Renal pelvis (tissue), 4 donors: Measurements from ENCODE around the gene ZNF837. TPM values are rescaled to one million over a fixed set of nuclear protein-coding genes. Genes with fewer than 3 reads are reported as not detected.

Experiments
- DNase-seq: peaks from one replicate; pipeline ENCODE4 v3.0.0-alpha.2; 2013
- polyA plus RNA-seq, 3 donors: library from polyadenylated mRNA; unstranded; fragments of 120-200 nt; gene quantifications; one replicate each; pipeline ENCODE4 v1.2.1, GENCODE V29; 2013; ENCODE audit not compliant: insufficient read length in 3 of 3

Gene ZNF837
- polyA plus RNA-seq, 3 donors = 5.6 to 6.2 (median 5.8) TPM

DNA sequence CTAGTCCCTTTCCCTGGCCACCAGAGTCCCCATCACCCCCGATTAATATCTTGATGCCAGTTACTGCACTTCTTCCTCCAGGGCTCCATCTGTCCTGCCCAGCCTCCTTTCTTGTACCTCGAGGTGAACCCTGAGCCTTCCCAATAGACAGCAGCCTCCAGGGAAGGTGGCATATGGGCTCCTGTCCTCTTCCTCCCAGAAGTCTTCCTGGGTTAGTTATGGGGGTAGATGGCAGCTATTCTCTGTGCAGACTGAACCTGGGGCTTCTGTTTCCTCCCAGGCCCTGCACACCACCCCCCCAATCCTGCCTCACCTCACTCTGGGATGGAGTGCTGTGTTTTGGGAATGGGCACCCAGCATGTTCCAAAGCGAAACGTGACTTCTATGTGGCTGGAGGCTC lies 17.3 kb upstream of the ZNF837 start:
- DNase-seq = no peak

DNA sequence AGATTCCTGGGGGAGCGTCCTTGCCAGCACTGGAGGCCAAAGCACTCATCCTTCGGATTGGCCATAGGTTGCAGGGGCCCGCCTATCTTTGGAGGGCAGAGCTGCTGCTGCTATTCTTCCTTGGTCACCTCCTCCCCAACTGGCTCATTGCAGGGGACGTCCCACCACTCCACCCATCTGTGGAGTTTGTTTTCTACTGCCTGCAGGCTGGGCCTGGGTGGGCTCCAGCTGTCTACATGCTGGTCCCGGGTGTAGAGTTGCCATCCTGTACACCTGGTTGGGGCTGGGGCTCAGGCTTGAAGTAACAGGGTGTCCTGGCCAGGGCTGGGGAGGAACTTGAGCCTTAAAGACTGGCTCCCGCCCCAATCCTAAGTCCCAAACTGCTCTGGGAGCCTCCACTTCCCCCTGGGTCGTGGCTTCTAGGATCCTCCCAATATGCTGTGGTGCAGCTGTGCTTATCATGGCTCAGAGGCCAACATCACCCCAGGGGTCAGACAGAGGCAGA lies 16.8 kb upstream of the ZNF837 start:
- DNase-seq = no peak

DNA sequence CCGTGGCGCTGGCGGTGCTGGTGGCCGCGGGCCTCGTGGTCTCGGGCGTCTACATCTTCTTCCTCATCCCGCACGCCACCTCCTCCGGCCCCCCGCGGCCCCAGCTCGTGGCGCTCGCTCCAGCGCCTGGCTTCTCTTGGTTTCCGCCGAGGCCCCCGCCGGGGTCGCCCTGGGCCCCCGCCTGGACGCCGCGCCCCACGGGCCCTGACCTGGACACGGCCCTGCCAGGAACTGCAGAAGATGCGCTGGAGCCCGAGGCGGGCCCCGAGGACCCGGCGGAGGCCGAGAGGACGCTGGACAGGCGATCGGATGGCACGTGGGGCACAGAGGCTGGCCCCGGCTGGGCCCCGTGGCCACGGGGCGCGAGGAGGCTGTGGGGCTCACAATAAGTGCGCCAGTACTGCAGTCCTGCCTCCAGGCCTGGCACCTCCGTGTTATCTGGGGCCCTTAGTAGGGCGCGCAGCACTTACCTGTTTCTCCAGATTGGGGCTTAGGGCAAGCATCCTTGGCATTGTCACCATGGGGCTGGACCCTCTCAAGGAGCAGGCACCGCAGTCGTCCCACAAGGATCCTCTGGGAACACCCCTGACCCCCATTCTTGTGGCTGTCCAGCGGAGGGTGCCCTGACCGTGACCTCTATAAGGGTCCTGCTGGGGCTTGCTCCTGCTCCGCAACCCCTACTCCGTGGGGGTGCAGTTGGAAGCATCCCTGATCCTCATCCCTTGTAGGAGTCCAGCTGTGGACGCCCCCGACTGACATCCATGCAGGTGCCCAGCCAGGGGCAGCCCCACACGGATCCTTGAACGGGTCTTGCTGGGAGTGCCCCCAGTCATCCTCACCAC lies 16.1 kb upstream of the ZNF837 start:
- DNase-seq = no peak

DNA sequence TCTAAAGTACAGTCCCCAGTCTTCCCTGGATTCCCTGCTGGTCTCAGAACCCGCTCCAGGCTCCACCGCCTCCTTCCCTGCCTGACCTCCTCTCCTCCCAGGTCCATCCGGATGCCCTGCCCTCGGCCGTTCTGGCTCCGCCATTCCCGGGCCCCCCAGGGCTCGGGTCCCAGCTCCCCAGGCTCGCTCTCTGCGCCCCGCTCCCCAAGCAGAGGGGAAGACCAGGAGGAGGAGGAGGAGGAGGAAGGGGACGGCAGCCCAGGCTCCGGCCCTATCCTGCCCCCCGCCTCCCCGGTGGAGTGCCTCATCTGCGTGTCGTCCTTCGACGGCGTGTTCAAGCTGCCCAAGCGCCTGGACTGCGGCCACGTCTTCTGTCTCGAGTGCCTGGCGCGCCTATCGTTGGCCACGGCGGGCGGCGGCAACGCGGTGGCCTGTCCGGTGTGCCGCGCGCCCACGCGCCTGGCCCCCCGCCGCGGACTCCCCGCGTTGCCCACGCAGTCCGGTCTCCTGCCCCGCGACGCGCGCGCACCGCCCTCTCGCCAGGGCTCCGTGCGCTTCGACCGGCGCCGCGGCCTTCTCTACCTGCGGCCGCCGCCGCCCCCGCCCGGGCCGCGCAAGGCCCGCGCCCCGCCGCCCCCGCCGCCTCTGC lies 15.3 kb upstream of the ZNF837 start:
- DNase-seq = no peak

DNA sequence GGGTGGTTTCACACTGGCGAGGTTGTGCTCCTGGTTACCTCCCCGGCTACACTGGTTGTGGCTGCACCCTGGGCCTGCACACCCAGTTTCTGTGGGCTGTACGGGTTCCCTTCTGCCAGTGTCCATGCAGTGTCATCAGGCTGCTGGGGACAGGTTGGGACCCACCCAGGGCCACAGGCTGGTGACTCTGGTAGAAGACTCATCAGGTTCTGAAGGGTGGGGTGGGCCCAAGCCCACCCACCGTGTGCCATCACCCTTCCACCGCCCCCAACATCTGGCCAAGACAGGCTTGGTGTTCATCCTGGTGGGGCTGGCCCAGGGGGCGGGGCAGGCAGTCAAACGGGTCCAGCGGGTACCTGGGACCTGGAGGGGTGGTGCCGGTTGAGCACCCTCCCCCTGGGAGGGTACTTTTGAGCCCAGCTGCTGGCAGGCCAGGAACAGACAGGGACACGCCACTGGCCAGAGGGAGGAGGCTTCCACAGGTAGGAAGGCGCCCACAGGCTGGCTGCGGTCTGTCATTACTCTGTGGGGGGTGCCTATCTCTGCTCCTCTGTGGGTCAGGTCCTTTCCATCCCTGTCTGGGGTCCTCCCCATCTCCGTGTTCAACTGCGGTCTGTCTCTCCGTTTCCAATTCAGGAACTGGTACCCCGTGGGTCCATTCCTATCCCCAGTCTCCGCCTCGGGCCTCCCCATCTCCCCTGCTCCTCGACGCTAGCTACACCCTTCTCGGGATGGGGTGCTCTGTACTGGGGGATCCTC lies 14.6 kb upstream of the ZNF837 start, which contains the start of gene RNF225:
Gene RNF225 (plus strand): TSS at position 437 of the 759 bp plus-strand sequence. CDS start 434 bp downstream, outside the sequence.
- DNase-seq = no peak

DNA sequence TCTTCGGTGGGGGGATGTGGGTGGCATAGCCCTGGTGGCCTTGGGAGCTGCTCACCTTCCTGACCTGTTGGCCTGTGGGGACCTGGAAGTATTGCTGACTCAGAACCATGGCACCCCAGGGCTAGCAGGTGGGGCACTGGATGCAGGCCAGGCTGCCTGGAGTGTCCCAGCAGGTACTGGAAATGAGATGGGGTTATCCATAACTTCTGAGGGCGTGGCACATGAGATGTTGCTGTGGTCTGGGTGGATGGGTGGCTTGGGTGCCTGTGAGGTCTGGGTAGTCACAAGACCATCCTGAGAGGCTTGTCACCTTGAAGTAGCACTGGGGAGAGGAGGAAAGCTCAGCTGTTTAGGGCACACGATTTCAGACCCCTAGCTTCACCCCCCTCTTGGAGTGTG lies 14.0 kb upstream of the ZNF837 start:
- no peak for DNase-seq

DNA sequence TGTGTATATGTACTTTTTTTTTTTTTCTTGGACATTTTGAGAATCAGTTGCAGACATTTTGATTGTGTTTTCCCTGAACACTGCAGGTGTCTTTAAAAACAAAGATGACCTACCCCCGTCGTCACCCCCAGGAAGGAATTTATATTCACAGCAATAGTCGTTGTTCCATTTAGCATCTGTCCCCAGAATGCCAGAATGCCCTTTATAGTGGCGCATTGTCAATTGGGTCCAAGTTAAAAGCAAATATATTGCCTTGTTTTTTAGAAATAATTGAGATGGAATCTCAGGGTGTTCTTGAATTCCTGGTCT lies 12.8 kb upstream of the ZNF837 start:
- no peak for DNase-seq

DNA sequence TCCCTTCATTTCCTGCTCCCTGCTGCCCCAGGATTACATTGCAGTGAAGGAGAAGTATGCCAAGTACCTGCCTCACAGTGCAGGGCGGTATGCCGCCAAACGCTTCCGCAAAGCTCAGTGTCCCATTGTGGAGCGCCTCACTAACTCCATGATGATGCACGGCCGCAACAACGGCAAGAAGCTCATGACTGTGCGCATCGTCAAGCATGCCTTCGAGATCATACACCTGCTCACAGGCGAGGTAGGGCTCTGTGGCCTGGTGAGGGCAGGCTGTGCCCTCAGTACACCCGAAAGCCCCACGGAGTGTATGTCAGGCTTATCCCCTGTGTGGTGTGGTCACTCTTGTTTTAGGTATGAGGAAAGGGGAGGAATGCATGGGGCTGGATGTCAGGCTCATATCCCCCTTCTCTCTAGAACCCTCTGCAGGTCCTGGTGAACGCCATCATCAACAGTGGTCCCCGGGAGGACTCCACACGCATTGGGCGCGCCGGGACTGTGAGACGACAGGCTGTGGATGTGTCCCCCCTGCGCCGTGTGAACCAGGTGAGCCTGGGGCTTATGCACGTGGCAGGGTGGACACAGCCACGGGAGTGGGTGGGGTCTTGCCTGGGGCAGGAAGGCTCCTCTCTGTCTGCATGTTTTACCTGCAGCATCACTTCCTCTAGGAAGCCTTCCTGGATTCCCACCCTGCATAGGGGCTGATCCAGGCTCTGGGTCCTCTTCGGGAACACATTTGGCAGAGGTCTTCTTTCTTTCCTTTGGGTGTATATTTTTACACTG lies 12.3 kb upstream of the ZNF837 start:
- no peak for DNase-seq

DNA sequence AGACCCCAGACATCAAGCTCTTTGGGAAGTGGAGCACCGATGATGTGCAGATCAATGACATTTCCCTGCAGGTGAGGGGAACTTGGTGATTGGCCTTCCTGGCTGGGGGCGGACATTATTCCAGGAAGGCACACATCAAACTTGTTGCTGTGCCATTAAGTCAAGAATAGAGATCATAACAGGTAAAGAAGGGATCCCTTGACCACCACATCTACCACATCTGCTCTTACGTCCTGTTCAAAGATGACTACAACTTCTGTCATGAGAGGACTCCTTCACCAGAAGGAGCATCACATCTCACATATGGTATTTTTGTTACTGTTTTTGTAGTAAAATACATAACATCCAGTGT lies 7.3 kb upstream of the ZNF837 start:
- no peak for DNase-seq

DNA sequence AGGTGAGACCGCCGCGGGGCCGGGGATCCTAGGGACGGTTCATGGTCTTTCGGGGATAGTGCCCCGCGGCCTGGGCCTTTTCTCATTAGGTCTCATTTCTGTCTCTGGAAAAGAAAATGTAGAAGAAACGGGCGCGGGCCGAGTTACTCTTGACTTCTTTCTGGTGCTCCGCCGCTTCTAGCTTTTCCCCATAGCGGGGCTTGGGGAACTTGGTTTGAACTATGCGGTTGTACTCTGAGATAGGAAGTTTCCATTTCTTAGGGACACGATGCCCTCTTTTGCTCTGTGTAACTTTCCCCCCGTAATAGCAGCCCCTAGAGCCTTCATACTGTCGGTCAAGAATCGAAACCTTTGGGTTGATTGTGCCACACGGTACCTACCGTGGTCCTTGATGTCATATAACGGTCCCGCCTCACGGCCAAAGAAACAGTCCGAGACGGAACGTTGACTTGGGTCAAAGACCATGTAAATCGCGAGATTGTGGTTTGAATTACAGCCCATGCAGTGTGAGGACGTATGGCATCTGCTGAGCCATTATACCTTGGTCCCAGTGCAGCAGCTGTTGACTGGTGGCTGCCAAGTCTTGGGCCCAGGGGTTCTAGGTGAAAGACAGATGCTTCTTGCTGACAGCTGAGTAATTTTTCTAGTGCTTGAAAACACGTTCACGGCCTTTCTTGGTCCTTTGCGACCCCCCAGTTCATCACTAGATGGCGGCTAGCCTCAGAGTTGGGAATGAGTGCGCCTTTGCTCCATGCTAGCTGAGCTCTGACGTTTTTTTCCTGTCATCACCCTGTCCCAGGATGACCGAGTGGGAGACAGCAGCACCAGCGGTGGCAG lies 6.7 kb upstream of the ZNF837 start:
- no peak for DNase-seq

DNA sequence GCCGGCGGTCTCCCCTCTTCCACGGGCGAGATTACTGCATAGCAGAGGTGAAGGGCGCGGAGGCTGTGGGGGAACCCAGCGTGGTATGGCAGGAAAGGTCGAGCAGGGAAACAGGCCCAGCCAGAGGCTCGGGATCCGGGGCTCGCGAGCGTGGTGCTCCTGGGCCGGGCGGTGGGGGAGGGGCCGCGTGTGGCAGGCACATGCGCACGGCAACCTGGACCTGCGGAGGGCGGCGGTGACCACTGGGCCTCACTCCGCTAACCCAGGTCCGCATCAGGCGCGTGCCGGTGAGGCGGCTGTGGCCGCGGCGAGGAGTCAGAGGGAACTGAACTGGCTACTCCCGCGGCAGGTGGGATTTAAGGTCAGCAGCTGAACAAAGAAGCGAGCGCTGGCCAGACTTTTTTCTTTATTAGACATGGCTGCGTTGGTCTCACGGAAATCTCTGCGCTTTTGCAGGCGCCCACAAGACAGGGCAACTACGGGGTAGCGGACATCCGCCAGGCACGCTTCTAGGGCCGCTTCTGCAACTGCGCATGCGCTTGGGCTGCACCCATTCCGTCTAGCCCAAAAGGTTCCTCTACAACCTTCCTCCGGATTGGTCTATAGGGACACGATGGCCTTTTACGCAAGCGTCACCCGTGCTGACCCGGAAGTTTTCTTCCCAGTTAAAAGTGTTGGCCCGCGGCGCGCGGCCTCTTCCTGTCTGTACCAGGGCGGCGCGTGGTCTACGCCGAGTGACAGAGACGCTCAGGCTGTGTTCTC lies 5.9 kb upstream of the ZNF837 start, which contains the start of gene RPS5:
Gene RPS5 (plus strand): TSS at position 694 of the 762 bp plus-strand sequence. CDS start 869 bp downstream, outside the sequence.
- DNase-seq = peak; percentile 99

DNA sequence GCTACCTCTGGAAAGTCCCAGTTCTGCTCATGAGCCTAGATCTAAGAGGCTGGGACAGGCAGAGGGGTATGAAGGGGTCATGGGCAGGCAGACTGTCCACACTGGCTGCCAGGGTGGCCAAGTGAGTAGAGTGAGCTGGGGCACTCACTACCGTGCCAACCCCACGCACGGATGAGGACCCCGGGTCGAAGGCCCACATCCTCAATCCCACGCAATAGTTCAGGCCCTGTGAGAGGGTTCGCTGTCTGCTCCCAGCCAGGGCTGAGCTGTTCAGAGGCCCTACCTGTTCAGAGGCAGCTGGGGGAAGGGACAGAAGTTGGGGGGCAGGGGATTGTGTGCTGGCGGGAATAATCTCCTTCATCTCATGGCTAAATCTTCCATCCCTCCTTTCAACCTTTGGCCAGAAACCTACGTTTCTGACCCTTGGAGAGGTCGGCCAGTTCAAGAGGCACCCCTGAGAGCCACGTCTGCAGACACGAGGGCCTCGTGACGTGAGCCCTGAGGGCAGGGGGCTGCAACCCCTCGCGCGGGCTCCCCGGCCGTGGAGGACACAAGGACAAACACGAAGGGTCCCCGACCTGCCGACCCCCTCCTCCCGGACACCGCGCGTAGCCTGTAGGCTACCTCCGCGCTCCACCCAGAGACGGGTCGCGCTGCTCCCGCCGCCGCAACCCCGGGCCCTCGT lies 5.2 kb upstream of the ZNF837 start:
- no peak for DNase-seq

DNA sequence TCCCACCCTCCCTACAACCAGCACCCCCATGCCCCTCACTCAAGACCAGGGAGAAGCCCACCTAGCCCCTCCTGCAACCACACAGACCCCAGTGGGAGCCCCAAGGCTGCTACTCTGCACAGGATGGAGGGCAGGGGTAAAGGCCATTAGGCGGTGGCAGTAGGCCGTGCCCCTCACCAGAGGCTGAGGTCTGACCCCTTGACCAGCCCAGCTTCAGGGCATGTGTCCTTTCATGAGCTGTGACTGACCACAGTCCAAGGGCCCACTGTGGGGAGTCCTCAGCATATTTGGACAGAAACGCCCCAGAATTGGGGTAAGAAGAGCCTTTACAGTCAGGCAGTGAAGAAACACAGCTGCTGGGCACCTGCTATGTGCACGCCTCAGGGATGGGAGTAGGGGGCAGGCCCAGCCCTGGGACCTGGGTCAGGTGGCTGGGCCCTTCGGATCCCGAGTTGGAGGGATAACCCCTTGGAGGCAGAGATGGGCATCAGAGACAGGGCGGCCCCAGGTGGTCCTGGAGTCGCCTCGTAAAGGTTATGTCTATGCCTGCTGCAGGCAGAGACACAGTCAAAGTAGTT lies 4.6 kb upstream of the ZNF837 start:
- no peak for DNase-seq

DNA sequence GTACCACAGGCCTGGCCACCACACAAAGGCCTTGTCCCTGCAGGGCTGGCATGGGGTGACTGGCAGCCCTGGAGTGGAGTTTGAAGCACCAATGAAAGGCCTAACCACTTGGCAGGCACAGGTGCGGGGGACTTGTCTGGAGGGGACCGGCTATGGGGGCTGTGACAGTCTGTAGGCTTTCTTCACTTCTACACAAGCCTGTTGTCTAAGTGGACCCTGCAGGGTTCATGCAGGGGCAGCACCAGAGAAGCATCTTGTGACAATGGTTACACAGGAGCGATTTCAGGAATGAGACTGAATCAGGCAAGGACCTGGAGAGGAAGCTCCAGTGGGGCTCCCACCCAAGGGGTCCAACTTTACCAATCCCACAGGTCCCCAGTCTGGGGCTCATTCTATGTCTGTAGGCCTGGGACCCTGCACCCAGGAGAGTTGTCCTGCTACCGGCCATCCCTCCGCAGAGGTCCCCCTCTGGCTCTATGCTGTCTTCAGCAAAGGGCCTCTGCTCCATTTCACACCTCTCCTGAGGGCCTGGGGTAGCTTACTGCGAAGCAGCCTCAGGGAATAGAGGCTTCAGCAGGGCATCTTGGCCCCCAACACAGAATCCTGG lies 2.3 kb upstream of the ZNF837 start:
- no peak for DNase-seq

DNA sequence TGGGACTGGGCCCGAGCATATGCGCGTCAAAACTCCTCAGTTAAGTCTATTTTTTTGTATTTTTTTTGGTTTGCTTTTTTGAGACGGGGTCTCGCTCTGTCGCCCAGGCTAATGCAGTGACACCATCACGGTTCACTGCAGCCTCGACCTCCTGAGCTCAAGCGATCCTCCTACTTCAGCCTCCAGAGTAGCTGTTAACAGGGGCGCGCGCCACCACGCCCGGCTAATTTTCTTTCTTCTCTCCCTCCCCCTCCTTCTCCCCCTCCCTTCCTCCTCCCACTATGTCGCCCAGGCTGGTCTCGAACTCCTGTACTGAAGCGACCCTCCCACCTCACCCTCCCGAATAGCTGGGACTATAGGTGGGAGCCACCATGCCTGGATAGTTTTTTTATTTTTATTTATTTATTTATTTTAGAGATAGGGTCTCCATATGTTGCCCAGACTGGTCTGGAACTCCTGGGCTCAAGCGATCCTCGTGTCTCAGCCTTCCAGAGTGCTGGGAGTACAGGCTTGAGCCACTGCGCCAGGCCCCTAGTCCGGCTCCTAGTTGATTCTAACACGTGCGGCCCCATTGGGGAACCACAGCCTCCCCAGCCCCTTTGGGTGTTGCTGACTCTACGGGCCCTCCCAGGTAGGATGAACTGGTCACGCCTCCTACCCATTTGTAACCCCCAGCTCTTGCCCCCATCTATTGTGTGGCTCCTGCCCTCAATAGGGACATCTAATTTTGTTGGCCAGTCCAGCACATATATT lies 806 bp upstream of the ZNF837 start:
- DNase-seq = no peak

DNA sequence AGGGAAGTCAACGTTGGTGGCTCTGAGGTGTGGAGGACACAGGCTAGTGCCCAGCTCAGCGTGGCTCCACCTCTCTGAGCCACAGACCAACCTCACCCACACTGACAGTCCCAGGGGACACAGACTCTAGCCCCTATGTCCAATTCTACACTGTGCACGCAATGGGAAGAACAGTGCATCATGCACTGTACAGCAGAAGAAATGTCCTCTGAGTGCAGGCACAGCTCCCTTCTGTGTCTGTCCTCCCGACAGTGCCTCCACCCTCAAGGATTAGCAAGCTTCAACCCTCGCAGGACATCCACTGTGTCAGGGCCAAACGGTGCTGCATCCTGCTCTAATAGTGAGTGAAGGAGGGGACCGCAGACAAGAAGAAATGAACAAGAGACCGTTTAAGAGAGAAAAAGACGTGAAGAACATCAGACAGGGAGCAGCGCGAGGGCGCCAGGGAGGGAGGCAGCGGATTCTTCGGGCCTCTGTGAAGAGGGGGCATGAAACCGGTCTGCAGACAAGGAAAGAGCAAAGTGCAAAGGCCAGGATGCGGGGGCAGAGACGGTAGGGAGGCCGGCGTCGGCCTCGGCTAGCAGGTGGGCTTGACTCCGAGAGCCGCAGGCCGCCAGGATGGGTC lies 681 bp downstream of the ZNF837 start:
- no peak for DNase-seq

DNA sequence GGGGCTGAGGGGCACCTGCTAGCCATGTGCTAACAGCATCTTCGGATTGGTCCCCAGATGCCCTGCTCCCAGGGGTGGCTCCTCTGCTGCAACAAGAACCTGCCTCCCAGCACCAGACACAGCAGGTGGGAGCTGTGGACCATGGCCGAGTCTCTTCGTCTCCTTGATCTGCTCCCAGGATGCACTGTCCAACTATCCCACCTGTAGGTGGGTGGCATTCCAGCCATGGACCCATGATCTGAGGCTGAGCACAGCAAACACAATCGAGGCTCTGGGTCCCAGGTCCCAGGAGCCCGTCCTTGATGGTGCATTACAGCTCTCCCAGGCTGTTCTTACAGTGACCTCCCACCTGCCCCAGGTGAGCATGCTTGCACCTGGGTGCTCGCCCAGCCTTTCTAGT lies 1.6 kb downstream of the ZNF837 start:
- no peak for DNase-seq
